Measurements from ENCODE around the gene GMFB.
"Not testable (repeated sequence)": the region's sequence is repeated elsewhere in the genome, so short reads cannot be mapped to it uniquely, and the experiment has no call there.

Gene GMFB

DNA sequence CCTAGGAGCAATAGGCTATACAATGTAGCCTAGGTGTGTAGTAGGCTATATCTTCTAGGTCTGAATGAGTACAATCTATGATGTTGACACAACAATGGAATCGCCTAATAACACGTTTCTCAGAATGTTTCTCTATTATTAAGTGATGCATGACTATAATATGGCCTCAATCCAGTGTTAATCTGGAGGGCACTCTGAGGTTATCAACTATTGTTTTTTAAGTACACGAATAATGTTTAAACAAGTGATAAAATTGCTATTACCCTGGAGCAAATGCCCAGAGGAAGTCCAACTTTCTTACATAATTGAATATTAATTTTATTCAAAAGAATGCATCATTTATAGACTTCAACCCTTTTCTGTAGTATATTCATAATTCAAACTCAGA lies 31.2 kb downstream of the GMFB start:
- DNase-seq = no peak

DNA sequence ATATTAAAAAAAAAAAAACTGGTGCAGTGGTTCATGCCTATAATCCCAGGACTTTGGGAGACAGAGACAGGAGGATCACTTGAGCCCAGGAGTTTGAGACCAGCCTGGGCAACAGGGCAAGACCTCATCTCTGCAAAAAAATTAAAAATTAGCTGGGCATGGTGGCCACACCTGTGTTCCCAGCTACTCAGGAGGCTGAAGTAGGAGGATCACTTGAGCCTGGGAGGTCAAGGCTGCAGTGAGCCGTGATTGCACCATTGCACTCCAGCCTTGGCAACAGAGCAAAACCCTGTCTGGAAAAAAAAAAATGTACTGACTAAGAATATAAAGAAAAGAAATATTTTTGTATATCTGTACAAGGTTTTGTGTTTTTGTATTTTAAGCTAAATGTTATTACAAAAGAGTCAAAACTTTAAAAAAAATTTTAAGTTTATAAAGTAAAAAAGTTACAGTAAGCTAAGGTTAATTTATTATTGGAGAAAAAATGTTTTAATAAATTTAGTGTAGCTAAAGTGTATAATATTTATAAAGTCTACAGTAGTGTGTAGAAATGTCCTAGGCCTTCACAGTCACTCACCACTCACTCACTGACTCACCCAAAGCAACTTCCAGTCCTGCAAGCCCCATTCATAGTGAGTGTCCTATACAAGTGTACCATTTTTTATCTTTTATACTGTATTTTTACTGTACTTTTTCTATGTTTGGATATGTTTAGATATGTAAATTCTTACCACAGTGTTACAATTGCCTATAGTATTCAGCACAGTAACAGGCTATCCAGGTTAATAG lies 31.8 kb downstream of the GMFB start:
- not testable (repeated sequence) for DNase-seq

DNA sequence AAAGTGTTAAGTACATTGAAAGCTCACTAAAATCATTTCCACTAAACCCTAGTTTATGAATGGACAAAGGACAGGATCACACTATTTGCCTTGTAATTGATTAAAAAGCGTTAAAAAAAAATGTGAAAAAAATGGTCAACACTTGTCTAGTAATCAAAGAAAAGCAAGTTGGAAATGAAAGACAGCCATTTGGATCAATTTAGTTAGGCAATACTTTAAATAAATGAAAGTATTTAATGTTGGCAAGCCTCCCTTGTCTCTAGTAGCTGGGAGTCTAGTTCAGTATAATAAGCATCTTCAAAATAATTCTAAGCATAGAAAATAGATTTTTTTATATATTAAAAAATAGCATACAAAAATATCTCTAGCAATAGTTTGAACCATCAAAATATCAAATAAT lies 33.4 kb downstream of the GMFB start:
- no peak for DNase-seq

DNA sequence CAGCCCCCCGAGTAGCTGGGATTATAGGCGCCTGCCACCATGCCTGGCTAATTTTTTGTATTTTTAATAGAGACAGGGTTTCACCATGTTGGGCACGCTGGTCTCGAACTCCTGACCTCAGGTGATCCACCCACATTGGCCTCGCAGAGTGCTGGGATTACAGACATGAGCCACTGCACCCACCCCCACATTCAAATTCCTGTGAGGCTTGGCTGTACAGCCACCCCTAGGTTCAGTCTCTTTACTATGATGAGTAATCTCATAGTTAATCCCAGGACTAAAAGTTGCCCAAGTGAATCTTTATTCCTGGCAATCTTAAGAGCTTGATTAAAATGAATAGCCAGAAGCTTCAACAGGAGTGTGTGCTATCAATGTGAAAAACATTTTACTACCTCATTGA lies 34.8 kb downstream of the GMFB start:
- DNase-seq = not testable (repeated sequence)

DNA sequence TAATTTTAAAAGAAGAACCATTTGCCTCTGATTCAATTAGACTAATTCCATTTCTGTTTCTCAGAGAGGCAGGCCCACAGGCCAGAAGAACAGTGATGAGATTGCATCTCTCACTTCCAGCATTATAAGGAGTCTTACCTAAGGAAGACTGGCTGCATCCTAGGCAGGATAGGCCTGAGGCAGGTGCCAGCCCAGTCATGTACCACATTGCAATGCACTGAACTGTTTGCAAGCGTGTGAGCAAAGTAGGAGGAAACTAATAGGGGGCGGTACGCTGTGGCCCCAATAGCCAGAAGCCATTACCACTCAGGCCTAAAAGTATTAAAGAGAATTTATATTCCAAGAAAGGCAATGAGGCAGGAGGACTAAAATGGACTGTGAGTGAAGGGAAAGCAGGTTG lies 35.5 kb downstream of the GMFB start:
- no peak for DNase-seq

DNA sequence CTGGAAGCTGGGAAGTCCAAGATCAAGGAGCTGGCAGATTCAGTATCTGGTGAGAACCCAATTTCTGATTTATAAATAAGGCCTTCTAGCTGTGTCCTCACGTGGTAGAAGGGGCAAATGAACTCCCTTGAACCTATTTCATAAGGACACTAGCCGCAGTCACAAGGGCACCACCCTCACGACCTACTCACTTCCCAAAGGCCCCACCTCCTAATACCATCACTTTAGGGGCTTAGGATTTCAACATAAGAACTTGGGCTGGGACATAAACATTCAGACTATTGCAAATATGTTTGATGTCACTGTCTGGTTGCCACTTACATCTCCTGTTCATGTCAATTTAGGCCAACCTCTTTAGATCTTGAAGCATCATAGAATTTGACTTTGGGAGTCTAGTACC lies 36.8 kb downstream of the GMFB start:
- no peak for DNase-seq

DNA sequence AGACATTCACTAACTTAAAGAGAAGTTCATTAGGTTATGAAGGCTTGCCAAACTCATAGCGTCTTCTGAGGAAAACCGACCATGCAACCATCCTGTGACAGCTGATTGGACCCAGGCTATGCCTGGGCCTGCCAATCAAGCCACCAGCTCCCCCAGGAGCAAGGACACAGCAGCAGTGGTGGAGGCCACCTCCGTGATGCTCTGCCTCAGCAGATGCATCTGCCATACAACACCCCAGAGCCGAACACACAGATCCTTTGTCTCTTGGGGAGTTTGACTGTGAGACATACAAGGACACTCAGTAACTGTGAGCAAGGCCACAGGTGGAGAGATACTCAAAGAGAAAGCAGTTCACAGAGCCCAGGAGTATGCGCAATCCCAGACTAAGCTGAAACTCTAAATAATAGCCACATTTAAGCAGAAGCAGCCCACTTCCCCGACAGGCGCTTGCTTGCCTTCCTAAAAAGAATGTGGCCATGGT lies 37.6 kb downstream of the GMFB start:
- DNase-seq = no peak

DNA sequence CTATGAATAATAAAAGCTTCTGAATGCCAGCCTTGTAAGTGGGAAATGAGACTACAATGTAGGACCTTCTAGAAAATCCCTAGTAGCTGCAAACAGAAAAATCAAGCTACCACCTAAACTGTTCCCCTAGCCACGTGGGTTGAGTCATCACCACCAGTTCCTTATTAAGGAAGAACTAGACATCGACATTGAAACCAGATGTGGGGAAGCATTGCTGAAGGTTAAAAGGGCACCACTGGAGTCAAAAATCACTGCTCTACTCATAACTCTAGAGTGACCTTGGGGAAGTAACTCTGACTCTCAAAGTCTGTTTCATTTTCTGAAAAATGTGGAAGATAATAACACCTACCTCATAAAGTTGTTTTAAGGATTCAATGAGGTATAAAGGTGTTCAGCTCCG lies 38.2 kb downstream of the GMFB start:
- DNase-seq = no peak

DNA sequence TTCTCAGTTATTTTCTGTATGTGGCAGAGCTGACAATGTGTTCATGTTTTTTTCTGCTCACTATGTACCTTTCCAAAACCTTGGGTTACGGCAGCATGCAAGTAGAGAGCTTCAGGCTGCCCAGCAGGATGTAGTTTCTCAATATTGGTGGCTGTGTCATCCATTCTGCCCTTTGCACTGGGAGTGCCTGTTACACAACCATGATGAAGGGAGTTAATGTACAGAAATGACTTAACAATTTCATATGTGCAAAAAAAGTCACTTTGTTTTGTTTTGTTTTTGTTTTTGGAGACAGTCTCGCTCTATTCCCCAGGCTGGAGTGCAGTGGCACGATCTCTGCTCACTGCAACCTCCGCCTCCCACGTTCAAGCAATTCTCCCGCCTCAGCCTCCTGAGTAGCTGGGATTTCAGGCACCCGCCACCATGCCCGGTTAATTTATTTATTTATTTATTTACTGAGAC lies 41.5 kb downstream of the GMFB start:
- DNase-seq = no peak

DNA sequence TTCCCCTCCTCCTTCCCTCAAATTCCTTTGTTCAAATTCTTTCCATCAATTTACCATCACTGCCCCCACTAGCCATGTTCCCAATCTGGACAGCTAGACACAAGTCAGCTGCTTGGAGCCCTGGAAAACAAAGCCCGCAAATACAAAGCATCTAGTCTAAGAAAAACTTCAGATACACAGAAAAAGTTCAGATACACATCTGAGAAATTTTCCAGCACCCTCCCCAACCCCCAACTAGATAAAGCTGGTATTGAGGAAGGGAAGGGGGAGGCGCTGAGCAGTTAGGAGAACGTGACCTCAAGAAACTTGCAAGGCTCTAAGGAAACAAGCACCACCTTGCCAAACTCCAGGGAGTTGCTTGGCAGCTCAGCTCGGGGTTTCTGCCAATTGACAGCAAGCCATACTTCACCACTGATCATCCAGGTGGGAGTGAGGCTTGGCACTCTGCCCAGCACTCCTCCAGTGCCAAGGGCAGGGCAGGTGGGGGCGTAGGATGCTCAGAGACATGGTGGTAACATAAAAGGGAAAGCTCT lies 42.6 kb downstream of the GMFB start:
- DNase-seq = no peak

DNA sequence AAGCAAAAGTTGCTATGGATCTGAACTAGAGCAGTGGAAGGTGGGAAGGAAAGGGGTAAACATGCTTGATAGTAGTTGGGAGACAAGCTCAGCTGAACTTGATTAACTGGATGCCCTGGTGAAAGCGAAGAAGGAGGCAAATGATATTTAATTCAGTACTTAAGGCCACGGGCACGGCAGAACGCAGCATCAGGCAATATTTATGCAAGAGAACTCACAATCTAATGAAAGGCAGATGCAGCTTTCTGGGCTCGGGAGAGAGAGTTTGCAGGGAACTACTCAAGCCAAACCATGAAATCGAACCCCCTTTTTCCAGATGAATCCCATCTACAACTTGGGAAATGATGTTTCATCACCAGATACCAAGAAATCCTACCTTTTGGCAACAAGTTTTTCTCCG lies 44.1 kb downstream of the GMFB start:
- no peak for DNase-seq

DNA sequence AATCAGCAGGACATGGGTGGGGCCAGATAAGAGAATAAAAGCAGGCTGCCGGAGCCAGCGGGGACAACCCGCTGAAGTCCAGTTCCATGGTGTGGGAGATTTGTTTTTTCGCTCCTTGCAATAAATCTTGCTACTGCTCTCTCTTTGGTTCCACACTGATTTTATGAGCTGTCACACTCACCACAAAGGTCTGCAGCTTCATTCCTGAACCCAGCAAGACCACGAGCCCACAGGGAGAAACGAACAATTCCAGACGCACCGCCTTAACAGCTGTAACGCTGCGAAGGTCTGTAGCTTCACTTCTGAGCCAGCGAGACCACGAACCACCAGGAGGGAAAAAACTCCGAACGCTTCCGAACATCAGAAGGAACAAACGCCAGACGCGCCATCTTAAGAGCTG lies 44.8 kb downstream of the GMFB start:
- no peak for DNase-seq

DNA sequence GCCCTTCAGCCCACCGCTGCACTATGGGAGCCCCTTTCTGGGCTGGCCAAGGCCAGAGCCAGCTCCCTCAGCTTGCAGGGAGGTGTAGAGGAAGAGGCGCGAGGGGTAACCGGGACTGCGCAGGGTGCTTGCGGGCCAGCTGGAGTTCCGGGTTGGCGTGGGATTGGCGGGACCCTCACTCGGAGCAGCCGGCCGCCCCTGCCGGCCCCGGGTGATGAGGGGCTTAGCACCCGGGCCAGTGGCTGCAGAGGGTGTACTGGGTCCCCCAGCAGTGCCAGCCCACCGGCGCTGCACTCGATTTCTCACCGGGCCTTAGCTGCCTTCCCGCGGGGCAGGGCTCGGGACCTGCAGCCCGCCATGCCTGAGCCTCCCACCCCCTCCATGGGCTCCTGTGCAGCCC lies 45.8 kb downstream of the GMFB start:
- not testable (repeated sequence) for DNase-seq

DNA sequence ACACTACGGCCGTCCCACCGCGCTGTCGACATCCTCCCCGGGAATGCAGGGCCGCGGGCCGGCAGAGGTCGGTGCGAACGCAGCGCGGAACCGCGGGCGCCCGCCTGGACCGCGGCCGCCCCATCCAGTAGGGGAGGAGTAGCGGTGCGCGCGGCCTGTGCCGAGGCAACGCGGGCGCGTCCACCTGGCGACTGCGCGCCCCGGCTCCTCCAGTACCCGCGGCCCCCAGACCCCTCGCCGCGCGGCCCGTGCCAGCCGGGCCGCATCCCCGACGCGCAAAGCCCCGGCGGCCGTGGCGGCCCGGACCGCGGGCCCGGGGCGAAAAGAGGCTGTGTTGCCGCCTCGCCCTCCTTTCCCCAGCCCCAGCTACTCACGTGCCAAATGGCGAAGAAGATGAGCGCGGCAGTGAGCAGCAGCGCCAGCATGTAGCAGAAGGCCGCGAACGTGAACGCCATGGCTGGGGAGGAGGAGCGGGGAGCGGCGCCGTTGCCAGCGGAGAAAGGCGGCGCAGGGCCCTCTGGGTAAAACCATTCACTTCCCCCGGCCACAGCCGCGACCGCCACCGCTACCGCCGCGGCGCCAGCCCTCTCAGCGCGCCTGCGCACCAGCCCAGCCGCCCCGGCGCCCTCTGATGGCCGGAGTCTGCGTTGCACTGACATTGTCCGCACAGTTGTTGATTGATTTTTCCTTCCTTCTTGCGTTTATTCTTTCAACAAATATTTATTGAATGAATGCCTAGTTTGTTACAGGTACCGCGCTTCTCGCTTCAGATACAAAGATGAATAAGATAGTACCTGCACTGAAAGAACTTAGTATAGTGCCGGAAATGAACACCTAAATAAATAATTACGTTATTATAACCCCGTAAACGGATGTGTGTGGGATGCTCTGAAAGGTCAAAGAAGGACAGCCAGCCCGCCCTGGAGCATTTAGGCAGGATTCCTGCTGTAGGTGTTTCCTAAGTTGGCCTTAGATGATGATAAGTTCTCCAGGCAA lies 47.6 kb downstream of the GMFB start, which contains the start of gene CNIH1:
Gene CNIH1, minus strand, starts transcription at position 502 of the 996 bp plus-strand sequence. Its CDS starts 47 bp downstream, at position 455.
- DNase-seq = peak; percentile 93

DNA sequence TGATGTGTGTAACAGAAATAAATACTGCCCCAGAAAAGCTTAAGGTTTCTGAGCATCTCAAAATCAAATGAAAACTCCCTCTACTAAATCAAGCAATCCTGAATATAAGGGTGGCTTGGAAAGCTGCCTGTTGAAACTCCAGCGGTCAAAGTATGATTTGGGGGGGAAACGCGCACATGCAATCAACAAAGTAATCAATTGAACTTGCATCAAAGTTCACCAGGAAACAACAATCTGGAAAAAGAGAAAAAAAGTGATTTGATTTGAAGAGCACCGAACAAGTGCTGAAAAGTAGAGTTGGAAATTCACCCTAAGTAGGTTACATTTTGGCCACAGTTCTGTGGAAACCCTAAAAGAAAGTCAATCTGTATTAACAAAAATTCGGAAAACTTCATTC lies 48.3 kb downstream of the GMFB start:
- no peak for DNase-seq

DNA sequence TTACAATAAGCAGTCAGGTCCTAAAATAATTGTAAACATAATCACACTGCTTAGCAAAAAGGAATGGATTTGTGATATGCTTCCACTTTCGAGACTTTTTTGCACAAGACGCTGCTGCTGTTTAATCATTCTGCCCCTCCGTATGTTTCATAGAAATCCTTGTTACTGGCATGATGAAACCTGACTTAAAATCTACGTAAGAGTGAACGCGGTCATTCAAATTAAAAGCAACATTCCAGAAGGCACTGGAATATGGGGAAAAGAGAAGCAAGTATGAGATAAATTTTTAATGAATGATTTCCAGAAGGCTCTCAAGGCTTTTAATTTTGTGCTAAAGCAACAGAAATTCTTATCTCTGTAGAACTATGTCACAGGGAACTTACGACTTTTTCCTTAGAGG lies 48.7 kb downstream of the GMFB start:
- no peak for DNase-seq

DNA sequence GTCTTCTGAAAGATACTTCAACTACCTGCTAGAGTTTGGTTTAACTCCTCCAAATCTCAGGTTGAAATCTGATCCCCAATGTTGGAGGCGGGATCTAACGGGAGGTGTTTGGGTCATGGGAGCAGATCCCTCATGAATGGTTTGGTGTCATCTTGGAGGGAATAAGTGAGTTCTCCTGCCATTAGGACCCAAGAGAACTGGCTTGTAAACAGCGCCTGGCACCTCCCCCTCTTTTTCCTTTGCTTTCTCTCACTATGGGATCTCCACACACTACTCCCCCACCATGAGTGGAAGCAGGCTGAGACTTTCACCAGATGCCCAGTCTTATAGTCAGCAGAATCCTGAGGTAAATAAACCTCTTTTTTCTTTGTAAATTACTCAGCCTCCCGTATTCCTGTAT lies 50.1 kb downstream of the GMFB start:
- DNase-seq = no peak

DNA sequence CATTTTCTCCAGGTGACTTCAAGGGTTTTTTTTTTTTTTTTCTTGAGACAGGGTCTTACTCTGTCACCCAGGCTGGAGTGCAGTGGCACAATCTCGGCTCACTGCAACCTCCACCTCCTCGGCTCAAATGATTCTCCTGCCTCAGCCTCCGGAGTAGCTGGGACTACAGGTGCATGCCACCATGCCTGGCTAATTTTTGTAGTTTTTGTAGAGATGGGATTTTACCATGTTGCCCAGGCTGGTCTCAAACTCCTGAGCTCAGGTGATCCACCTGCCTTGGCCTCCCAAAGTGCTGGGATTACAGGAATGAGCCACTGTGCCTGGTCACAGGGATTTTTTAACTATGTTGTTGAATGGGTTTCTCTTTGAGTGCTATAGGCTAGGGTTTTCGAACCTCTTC lies 50.8 kb downstream of the GMFB start:
- not testable (repeated sequence) for DNase-seq

DNA sequence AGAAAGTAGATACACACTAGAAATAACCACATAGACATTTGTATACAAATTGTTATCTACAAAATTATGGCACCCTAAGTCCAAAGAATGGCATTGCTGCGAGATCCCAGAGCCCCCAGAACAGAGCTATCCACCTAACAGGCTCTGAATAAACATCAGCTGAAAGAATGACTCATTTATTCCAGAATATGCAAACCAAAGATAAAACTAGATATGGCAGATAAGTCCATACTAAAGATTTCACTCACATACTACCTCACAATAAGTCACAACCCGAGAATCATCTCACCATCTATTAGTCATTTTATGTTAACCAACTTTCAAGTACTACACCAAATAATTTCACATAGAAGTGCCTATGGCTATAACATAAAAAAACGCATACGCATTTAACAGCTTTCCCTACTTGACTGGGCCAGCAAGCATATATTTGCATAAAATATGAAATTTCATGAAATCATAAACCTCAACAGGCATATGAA lies 53.2 kb downstream of the GMFB start:
- no peak for DNase-seq

DNA sequence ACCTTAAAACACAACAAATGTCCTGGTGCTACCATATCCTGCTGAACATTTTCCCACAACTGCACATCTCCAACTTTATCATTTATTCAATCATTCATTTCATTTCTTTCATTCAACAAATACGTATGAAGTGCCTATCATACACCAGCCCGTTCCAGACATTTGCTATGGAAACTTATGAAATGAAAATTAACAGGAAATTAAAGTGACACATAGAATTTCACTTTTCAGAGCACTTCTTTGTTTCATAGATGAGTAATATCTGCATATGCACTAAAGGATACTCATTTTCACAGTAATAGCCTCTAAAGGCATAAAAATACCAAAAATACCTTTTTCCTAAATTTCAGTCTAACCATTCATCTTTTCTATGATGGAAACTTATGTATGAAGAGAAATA lies 60.3 kb downstream of the GMFB start:
- no peak for DNase-seq

DNA sequence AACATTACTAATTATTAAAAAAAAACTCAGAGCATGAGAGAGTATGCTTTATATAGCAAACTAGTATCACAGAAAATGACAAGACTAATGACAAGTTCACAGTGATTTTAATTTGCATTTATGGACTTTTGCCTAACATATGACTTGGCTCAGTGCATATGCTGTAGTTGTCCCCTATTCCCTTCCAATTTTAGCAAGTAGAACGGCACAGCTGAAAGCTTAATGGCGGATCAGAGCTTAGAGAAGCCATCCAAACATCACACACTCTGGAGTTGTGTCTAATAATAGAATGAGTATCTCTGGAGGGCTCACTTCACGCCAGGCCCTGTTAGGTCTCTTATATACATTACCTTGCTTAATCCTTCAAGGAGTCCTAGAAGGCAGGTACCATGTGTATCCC lies 60.9 kb downstream of the GMFB start:
- no peak for DNase-seq

DNA sequence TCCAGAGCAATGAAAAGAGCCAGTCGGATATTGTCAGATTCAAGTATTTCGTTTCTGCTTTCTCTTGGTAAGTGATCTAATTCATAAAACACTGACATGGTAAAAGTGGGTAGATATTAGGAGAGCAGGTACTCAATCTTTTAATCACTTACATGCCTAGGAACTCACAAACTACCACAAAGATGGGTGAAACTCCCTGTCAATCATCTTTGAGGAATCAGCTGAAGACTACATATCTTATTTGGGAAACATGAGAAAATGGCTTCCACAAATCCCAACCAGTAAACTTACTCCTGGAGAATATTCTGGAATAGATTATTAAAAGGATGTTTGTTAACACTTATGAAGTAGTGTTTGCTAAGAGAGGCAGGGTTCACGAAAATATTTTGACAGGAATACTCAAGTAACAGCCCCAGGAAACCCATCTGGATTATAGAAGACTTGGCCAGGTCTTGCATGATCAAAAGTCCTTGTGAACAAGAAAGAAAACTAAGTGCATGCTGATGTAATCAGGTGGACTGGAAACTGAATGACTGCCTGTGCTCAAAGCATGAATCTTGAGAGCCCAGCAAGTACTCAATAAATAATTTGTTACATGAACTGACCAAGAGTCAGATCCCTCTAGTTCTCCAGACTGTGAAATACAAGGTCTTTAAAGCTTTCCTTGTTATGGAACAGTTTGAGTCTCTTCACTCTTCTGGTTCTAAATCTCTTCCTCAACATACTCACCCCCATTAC lies 63.1 kb downstream of the GMFB start:
- no peak for DNase-seq

Data from T-helper 9 cell (primary cell).